ENCODE measurements around the gene ZC3HAV1L. TPM values are rescaled to one million over a fixed set of nuclear protein-coding genes. Genes with fewer than 3 reads are reported as not detected.
"Not testable (repeated sequence)": the region's sequence is repeated elsewhere in the genome, so short reads cannot be mapped to it uniquely, and the experiment has no call there.

The ZC3HAV1L gene
- total and polyA plus RNA-seq, 8 donors, result 0.33 to 31.9 (median 9.4) TPM

DNA sequence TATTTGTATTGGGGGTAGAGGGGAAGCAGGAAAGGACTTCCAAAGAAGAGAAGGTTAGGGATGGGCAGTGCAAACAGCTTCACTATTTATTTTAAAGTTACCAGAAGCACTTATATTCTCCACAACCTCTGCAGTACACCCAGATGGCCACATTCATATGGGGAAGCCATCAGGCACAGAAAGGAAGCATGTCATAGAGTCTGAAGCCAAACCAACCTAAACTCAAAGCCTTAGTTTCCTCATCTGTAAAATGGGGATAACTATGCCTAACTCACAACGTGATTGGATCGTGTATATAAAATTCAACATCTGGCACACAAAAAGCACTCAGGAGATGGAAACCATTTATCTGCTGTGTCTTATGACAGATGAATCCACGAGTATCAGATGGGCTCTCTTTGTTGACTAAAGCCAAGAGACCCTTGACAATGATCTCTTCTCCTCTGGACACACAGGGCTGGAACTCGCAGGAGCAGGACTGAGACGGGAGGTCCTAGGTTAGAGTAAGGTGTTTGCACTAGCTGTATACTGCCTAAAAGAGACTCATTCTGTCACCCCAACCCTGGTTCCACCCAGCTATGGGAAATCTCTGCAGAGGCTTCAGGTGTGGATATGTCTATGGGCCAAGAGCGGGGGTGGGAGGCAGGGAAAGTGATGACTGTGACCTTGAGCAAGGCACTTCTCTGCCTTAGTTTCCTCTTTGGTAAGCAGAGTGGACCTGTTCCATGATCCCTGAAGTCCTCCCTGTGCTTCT lies 56.4 kb downstream of the ZC3HAV1L start:
- peaks cover 10 to 25% (median 22%) of the 10 kb centered on the region in 4 donors for H3K4me1 ChIP-seq
- intact Hi-C loops (cut with DNase I; ENCODE audit: low total_unique reads), result no loop called here
- H3K9me3 ChIP-seq, result no peaks in the 10 kb centered on the region
- peak in 1 of 2 donors; percentile 31 for DNase-seq
- H3K27me3 ChIP-seq, result peaks cover 0 to 20% (median 0%) of the 10 kb centered on the region in 3 donors
- peak overlapping the region in 2 of 4 donors; percentile 60 to 67 for H3K4me3 ChIP-seq
- 90 to 95% (median 91%) methylated on average over 6 of the region's 6 CpGs for WGBS, 5 donors
- TF ChIP-seq, protein P1, sequence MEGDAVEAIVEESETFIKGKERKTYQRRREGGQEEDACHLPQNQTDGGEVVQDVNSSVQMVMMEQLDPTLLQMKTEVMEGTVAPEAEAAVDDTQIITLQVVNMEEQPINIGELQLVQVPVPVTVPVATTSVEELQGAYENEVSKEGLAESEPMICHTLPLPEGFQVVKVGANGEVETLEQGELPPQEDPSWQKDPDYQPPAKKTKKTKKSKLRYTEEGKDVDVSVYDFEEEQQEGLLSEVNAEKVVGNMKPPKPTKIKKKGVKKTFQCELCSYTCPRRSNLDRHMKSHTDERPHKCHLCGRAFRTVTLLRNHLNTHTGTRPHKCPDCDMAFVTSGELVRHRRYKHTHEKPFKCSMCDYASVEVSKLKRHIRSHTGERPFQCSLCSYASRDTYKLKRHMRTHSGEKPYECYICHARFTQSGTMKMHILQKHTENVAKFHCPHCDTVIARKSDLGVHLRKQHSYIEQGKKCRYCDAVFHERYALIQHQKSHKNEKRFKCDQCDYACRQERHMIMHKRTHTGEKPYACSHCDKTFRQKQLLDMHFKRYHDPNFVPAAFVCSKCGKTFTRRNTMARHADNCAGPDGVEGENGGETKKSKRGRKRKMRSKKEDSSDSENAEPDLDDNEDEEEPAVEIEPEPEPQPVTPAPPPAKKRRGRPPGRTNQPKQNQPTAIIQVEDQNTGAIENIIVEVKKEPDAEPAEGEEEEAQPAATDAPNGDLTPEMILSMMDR (IDR thresholded peaks at IDR 0.05), result peak in 1 of 7 experiments; percentile 21
- TF ChIP-seq POLR2A (IDR thresholded peaks at IDR 0.05), result no peak
- no peak overlapping the region for H3K27ac ChIP-seq
- H3K36me3 ChIP-seq, result no peaks in the 10 kb centered on the region

GRCh38 chr7:138978541-138979184 lies 57.2 kb downstream of the ZC3HAV1L start:
- 69 to 77% (median 73%) methylated on average over 6 of the region's 6 CpGs for WGBS, 5 donors
- intact Hi-C loops (cut with DNase I; ENCODE audit: low total_unique reads), result no loop called here
- no peak for TF ChIP-seq POLR2AphosphoS5 (IDR thresholded peaks at IDR 0.05)
- TF ChIP-seq POLR2A (IDR thresholded peaks at IDR 0.05), result no peak
- Histone ChIP-seq H3K9me3 (no peaks in the 10 kb centered on the region), H3K27ac (no peak overlapping the region), H3K36me3 (no peaks in the 10 kb centered on the region), H3K27me3 (peaks cover 0 to 20% (median 0%) of the 10 kb centered on the region in 3 donors), H3K4me1 (peaks cover 10 to 27% (median 22%) of the 10 kb centered on the region in 4 donors), H3K4me3 (no peak overlapping the region)
- DNase-seq, result no peak

DNA sequence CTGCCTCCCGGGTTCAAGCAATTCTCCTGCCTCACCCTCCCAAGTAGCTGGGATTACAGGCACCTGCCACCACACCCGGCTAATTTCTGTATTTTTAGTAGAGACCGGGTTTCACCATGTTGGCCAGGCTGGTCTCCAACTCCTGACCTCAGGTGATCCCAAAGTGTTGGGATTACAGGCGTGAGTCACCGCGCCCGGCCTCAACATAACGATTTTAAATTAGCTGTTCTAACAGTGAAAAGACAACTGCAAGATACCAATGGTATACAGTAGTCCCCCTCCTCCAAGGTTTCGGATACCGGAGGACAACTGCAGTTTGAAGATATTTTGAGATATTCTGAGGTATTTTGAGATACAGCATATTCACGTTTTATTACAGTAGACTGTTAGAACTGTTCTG lies 59.7 kb downstream of the ZC3HAV1L start:
- 80 to 92% (median 85%) methylated on average over 11 of the region's 11 CpGs for WGBS, 5 donors
- H3K4me3 ChIP-seq; H3K36me3 ChIP-seq; H3K9me3 ChIP-seq; H3K27ac ChIP-seq; DNase-seq; intact Hi-C loops (cut with DNase I; ENCODE audit: low total_unique reads): not testable (repeated sequence)
- Histone ChIP-seq H3K27me3 (peaks cover 0 to 12% (median 0%) of the 10 kb centered on the region in 3 donors), H3K4me1 (peaks cover 10 to 19% (median 14%) of the 10 kb centered on the region in 4 donors)

Other genes with a start within 250 kb of the ZC3HAV1L start
- gene TMEM213, start 238.0 kb downstream of the ZC3HAV1L start, total RNA-seq, result not detected
- gene TMEM213, start 238.0 kb downstream of the ZC3HAV1L start, polyA plus RNA-seq, result under 1 TPM in 1 of 3 donors, not detected in 2; 0.08 TPM
- gene ATP6V0A4, start 237.8 kb downstream of the ZC3HAV1L start, total RNA-seq, result not detected
- 1 to 10 TPM in 1 of 3 donors, not detected in 2; 1.0 TPM for gene ATP6V0A4, start 237.8 kb downstream of the ZC3HAV1L start, polyA plus RNA-seq
- gene KIAA1549, start 54.7 kb downstream of the ZC3HAV1L start, total RNA-seq, result 1 to 10 TPM in 4 of 5 donors, under 1 TPM in 1; 0.87 to 7.8 (median 3.1) TPM
- under 1 TPM; 0.15 to 0.56 (median 0.28) TPM for gene KIAA1549, start 54.7 kb downstream of the ZC3HAV1L start, polyA plus RNA-seq
- 10 to 100 TPM in 4 of 5 donors, 1 to 10 TPM in 1; 7.6 to 34.3 (median 20.3) TPM for gene ZC3HAV1, start 73.7 kb upstream of the ZC3HAV1L start, total RNA-seq
- 1 to 10 TPM; 5.5 to 7.0 (median 5.7) TPM for gene ZC3HAV1, start 73.7 kb upstream of the ZC3HAV1L start, polyA plus RNA-seq
- gene UBN2, start 195.2 kb upstream of the ZC3HAV1L start, total RNA-seq, result 10 to 100 TPM in 3 of 5 donors, 1 to 10 TPM in 2; 4.9 to 23.9 (median 13.8) TPM
- gene UBN2, start 195.2 kb upstream of the ZC3HAV1L start, polyA plus RNA-seq, result 1 to 10 TPM in 1 of 3 donors, under 1 TPM in 2; 0.76 to 1.8 (median 1.00) TPM